ENCODE data around the gene RRBP1.

GRCh38 chr20:17616480-17617211 lies 65.4 kb downstream of the RRBP1 start:
- TF ChIP-seq CTCF (IDR thresholded peaks at IDR 0.05; ENCODE audit: low read depth, low read length), result no peak
- no peak for TF ChIP-seq EZH2phosphoT487 (IDR thresholded peaks at IDR 0.05; ENCODE audit: low read depth)

Data from OCI-LY3 (cell line).